ENCODE measurements around the gene S100A14.

The S100A14 gene

DNA sequence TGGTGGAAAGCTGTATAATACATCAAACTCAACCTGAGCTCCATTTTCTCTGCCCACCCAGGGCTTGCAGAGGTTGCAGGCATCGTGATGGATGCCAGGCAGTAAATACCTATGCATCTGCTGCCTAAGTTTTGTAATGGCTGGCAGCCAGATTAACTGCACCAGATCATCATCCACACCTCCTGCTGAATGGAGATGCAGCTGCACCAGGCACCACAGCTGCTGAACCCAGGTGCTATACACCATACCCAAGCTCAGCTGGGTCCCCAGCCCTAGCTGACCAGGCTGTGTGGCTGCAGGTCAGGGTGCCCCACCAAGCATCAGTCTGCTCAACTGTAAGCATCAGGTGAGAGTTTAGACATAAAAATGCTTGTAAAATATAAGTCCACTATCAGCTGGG, 35.6 kb upstream of the S100A14 start:
- H3K9me3 ChIP-seq (ENCODE audit: control insufficient read depth in 5 of 5, low read length in 5 of 5), result no peaks in the 10 kb centered on the region
- H3K4me1 ChIP-seq (ENCODE audit: control insufficient read depth in 5 of 5, insufficient read depth in 5 of 5, low read length in 5 of 5), result peaks cover 3 to 46% (median 38%) of the 10 kb centered on the region in 5 donors
- H3K9ac ChIP-seq (ENCODE audit: low read length in 5 of 5), result no peak overlapping the region
- no peak overlapping the region for H3K4me3 ChIP-seq (ENCODE audit: low read depth in 1 of 5, low read length in 5 of 5)
- H3K36me3 ChIP-seq (ENCODE audit: control insufficient read depth in 5 of 5, insufficient read depth in 5 of 5, low read length in 5 of 5), result no peaks in the 10 kb centered on the region
- no peak overlapping the region for H3K27ac ChIP-seq (ENCODE audit: low read depth, low read length)
- H3K27me3 ChIP-seq (ENCODE audit: control insufficient read depth in 5 of 5, insufficient read depth in 4 of 5, low read length in 5 of 5), result no peaks in the 10 kb centered on the region

DNA sequence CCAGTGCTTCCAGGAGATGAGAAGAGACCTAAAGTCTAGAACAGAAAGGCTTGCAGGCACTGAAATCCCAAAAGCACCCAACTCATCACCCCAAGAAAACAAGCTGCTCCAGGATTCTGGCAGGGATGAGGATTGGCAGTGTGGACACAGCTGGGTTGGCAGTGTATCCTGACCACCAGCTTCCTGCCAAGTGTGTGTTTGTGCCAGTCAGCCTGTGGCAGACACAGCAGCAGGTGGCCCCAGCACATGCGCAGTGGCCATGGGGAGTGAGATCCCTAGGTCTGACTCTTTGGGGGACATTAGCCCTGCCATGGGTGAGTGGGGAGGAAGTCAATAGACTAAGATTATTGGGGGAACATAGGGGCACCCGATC, 33.7 kb upstream of the S100A14 start:
- Histone ChIP-seq H3K36me3 (ENCODE audit: control insufficient read depth in 5 of 5, insufficient read depth in 5 of 5, low read length in 5 of 5) (peaks cover 10 to 18% (median 13%) of the 10 kb centered on the region in 5 donors), H3K27ac (ENCODE audit: low read depth, low read length) (peak overlapping the region; percentile 60), H3K9me3 (ENCODE audit: control insufficient read depth in 5 of 5, low read length in 5 of 5) (no peaks in the 10 kb centered on the region), H3K27me3 (ENCODE audit: control insufficient read depth in 5 of 5, insufficient read depth in 4 of 5, low read length in 5 of 5) (no peaks in the 10 kb centered on the region), H3K4me1 (ENCODE audit: control insufficient read depth in 5 of 5, insufficient read depth in 5 of 5, low read length in 5 of 5) (peaks cover 3 to 55% (median 50%) of the 10 kb centered on the region in 5 donors), H3K4me3 (ENCODE audit: low read depth in 1 of 5, low read length in 5 of 5) (no peak overlapping the region), H3K9ac (ENCODE audit: low read length in 5 of 5) (no peak overlapping the region)

DNA sequence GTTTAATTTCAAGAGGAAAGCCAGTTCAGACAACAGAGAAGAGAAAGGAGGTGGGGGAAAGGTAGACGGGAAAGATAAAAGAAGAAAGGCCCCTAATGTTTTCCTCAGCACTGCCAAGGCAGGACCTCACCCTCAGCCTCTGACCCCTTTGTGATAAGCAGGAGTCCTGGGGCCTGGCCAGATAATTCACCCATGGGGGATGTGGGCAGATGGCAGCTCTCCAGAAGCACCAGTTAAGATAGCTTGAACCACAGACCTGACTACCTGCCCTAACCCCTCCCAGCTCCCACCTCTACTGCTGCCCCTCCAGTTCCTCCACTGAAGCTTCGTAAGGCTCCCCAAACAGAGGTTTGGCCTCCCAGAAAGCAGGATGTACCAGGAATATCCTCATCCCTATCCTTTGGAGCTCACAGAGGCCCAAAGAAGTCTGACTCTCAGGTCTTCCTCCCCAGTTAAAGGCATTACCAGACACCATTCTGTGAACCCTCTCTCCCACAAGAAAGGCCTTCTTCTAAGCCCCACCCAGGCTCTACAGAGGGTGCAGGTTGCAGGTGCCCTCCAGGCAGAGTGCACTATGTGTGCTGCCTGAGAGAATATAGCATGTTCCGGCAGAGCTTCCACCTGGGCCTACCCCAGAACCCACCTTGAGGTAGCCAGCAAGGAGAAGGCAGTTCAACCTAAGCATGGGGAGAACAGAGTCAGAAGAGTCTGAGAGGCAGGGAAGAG, 33.2 kb upstream of the S100A14 start:
- Histone ChIP-seq H3K4me3 (ENCODE audit: low read depth in 1 of 5, low read length in 5 of 5) (no peak overlapping the region), H3K4me1 (ENCODE audit: control insufficient read depth in 5 of 5, insufficient read depth in 5 of 5, low read length in 5 of 5) (peaks cover 3 to 57% (median 51%) of the 10 kb centered on the region in 5 donors), H3K27me3 (ENCODE audit: control insufficient read depth in 5 of 5, insufficient read depth in 4 of 5, low read length in 5 of 5) (no peaks in the 10 kb centered on the region), H3K27ac (ENCODE audit: low read depth, low read length) (peak overlapping the region; percentile 60), H3K9me3 (ENCODE audit: control insufficient read depth in 5 of 5, low read length in 5 of 5) (no peaks in the 10 kb centered on the region), H3K36me3 (ENCODE audit: control insufficient read depth in 5 of 5, insufficient read depth in 5 of 5, low read length in 5 of 5) (peaks cover 13 to 23% (median 18%) of the 10 kb centered on the region in 5 donors), H3K9ac (ENCODE audit: low read length in 5 of 5) (peak overlapping the region in 1 of 5 donors; percentile 16)

DNA sequence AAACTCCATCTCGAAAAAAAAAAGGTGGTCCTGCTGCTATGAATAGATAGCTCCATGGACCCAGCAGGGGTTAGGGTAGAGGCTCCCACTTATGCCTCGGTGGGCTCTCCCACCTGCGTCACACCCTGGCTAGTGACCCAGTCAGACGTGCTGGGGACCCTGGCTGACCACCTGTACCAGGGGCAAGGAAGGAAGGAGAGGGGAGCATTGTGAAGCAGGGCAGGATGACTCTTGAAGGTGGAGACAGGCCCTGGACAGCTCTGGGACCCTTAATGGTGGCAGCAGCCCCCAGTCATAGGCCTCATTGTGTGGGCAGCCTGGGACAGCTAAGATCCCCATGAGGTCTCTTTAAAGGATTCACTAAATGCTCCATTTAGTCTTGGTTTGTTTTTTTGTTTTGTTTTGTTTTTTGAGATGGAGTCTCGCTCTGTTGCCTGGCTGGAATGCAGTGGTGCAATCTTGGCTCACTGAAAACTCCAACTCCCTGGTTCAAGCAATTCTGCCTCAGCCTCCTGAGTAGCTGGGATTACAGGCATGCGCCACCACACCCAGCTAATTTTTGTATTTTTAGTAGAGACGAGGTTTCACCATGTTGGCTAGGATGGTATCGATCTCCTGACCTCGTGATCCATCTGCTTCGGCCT, 32.0 kb upstream of the S100A14 start:
- Histone ChIP-seq H3K27ac (ENCODE audit: low read depth, low read length) (no peak overlapping the region), H3K4me1 (ENCODE audit: control insufficient read depth in 5 of 5, insufficient read depth in 5 of 5, low read length in 5 of 5) (peaks cover 3 to 65% (median 58%) of the 10 kb centered on the region in 5 donors), H3K9ac (ENCODE audit: low read length in 5 of 5) (no peak overlapping the region)

DNA sequence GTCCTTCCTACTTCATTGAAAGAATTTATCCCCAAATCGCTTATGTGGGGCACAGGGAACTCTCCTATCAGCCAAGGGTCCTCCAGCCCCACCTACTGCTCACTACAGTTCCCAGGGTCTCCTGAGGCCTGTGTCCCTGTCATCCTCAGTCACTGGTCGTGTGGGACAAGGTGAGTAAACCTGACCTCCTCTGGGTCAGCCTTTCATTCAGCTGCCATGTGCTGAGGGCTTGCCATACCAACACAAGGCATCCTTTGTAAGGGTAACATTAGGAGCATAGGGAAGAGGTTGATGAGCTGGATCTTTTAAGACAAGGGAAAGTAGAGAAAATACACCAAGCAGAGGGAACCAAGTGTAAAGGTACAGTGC, 31.2 kb upstream of the S100A14 start:
- no peaks in the 10 kb centered on the region for H3K27me3 ChIP-seq (ENCODE audit: control insufficient read depth in 5 of 5, insufficient read depth in 4 of 5, low read length in 5 of 5)
- H3K9me3 ChIP-seq (ENCODE audit: control insufficient read depth in 5 of 5, low read length in 5 of 5), result no peaks in the 10 kb centered on the region
- H3K9ac ChIP-seq (ENCODE audit: low read length in 5 of 5), result peak overlapping the region in 2 of 5 donors; percentile 10 to 23
- peaks cover 3 to 61% (median 51%) of the 10 kb centered on the region in 5 donors for H3K4me1 ChIP-seq (ENCODE audit: control insufficient read depth in 5 of 5, insufficient read depth in 5 of 5, low read length in 5 of 5)
- peaks cover 32 to 43% (median 34%) of the 10 kb centered on the region in 5 donors for H3K36me3 ChIP-seq (ENCODE audit: control insufficient read depth in 5 of 5, insufficient read depth in 5 of 5, low read length in 5 of 5)
- peak overlapping the region; percentile 53 for H3K27ac ChIP-seq (ENCODE audit: low read depth, low read length)
- peak overlapping the region in 1 of 5 donors; percentile 13 for H3K4me3 ChIP-seq (ENCODE audit: low read depth in 1 of 5, low read length in 5 of 5)

More for the DNA sequence above, 32.0 kb upstream of the S100A14 start:
- H3K9me3 ChIP-seq (ENCODE audit: control insufficient read depth in 5 of 5, low read length in 5 of 5), result no peaks in the 10 kb centered on the region
- H3K4me3 ChIP-seq (ENCODE audit: low read depth in 1 of 5, low read length in 5 of 5), result no peak overlapping the region
- H3K36me3 ChIP-seq (ENCODE audit: control insufficient read depth in 5 of 5, insufficient read depth in 5 of 5, low read length in 5 of 5), result peaks cover 24 to 35% (median 26%) of the 10 kb centered on the region in 5 donors
- no peaks in the 10 kb centered on the region for H3K27me3 ChIP-seq (ENCODE audit: control insufficient read depth in 5 of 5, insufficient read depth in 4 of 5, low read length in 5 of 5)

DNA sequence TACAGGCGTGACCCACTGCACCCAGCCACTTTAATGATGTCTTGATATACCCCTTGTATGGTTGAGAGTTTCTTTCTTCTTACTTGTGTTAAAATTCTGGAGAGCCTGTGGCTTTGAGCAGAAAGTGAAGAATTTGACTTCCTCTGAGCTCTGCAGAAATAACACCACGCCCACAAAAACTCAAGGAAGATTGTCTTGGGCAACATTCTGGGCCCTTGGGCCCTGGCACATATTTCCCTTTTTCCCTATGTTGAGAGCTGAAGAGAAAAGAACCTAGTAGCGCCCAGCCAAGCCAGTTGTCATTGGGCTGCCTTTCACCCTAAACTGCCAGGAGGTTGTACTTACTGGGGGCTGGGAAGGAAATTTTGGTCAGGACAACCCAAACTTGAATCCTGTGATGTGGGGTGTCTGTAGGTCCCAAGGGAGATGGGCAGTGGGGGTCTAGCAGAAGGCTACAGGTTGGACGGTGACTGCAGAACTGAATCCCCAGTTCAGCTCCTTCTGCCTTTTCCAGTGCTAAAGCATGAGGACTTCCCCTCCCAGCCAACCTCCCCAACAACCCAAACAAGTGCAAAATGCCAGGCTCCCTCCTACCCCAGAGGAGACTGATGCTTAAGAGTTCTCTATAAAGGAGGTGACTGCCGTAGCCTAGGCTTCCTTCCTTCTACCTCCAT, 30.7 kb upstream of the S100A14 start:
- Histone ChIP-seq H3K27ac (ENCODE audit: low read depth, low read length) (peak overlapping the region; percentile 53), H3K27me3 (ENCODE audit: control insufficient read depth in 5 of 5, insufficient read depth in 4 of 5, low read length in 5 of 5) (no peaks in the 10 kb centered on the region), H3K9me3 (ENCODE audit: control insufficient read depth in 5 of 5, low read length in 5 of 5) (no peaks in the 10 kb centered on the region), H3K4me1 (ENCODE audit: control insufficient read depth in 5 of 5, insufficient read depth in 5 of 5, low read length in 5 of 5) (peaks cover 3 to 63% (median 47%) of the 10 kb centered on the region in 5 donors), H3K9ac (ENCODE audit: low read length in 5 of 5) (peak overlapping the region in 1 of 5 donors; percentile 10), H3K4me3 (ENCODE audit: low read depth in 1 of 5, low read length in 5 of 5) (peak overlapping the region in 1 of 5 donors; percentile 13), H3K36me3 (ENCODE audit: control insufficient read depth in 5 of 5, insufficient read depth in 5 of 5, low read length in 5 of 5) (peaks cover 35 to 48% (median 39%) of the 10 kb centered on the region in 5 donors)

DNA sequence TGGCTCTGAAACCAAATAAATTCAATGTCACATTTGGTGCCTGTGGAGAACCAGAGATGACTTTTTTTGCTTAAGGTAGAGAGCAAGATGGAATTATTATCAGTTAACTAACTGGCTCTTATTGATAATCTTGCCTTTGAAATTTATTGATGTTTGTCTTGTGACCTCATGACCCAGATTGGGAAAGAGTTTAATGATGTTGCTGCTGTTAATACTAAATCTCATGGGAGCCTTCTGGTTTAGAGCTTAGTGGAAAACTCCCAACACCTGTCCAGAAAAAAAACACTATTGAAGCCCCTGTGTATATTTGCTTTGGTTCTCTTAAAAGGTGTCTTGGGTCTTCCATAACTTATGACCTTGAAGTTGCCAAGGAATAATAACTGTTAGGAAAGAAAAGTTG, 27.7 kb upstream of the S100A14 start:
- Histone ChIP-seq H3K4me1 (ENCODE audit: control insufficient read depth in 5 of 5, insufficient read depth in 5 of 5, low read length in 5 of 5) (peaks cover 0 to 48% (median 35%) of the 10 kb centered on the region in 5 donors), H3K36me3 (ENCODE audit: control insufficient read depth in 5 of 5, insufficient read depth in 5 of 5, low read length in 5 of 5) (peaks cover 50 to 78% (median 67%) of the 10 kb centered on the region in 5 donors), H3K27ac (ENCODE audit: low read depth, low read length) (peak overlapping the region; percentile 55), H3K9ac (ENCODE audit: low read length in 5 of 5) (no peak overlapping the region), H3K9me3 (ENCODE audit: control insufficient read depth in 5 of 5, low read length in 5 of 5) (no peaks in the 10 kb centered on the region), H3K27me3 (ENCODE audit: control insufficient read depth in 5 of 5, insufficient read depth in 4 of 5, low read length in 5 of 5) (no peaks in the 10 kb centered on the region), H3K4me3 (ENCODE audit: low read depth in 1 of 5, low read length in 5 of 5) (no peak overlapping the region)

DNA sequence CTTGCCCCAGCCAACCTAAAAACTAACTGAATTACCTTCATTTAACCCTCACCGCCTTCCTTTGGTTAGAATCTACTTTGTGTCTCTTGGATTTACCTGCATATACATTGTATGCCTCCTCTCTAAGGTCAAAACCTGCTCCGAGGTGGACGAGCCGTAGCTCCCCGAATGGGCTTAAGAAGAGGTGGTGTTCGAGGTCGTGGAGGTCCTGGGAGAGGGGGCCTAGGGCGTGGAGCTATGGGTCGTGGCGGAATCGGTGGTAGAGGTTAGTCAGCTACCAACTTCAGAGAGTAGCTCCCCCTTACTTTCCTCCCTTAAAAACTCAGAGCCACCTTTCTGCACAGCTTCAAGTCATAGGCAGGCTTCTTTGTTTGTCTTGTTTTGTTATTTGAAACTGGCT, 27.0 kb upstream of the S100A14 start:
- Histone ChIP-seq H3K36me3 (ENCODE audit: control insufficient read depth in 5 of 5, insufficient read depth in 5 of 5, low read length in 5 of 5) (peaks cover 50 to 85% (median 74%) of the 10 kb centered on the region in 5 donors), H3K4me3 (ENCODE audit: low read depth in 1 of 5, low read length in 5 of 5) (no peak overlapping the region), H3K9me3 (ENCODE audit: control insufficient read depth in 5 of 5, low read length in 5 of 5) (no peaks in the 10 kb centered on the region), H3K9ac (ENCODE audit: low read length in 5 of 5) (no peak overlapping the region), H3K27me3 (ENCODE audit: control insufficient read depth in 5 of 5, insufficient read depth in 4 of 5, low read length in 5 of 5) (no peaks in the 10 kb centered on the region), H3K4me1 (ENCODE audit: control insufficient read depth in 5 of 5, insufficient read depth in 5 of 5, low read length in 5 of 5) (peaks cover 0 to 48% (median 33%) of the 10 kb centered on the region in 5 donors), H3K27ac (ENCODE audit: low read depth, low read length) (peak overlapping the region; percentile 55)

DNA sequence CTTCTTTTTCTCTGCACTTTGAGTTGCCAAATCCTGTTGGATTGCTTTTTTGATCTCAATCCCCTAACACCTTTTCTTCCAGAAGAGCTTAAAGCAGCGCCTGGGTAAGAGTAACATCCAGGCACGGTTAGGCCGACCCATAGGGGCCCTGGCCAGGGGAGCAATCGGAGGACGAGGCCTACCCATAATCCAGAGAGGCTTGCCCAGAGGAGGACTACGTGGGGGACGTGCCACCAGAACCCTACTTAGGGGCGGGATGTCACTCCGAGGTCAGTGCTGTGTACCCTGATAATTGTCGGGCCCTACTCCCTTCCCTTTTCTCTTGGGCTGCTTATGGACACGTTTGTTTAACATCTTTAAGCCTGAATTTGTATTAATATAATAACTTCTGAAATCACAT, 26.0 kb upstream of the S100A14 start:
- peaks cover 0 to 48% (median 30%) of the 10 kb centered on the region in 5 donors for H3K4me1 ChIP-seq (ENCODE audit: control insufficient read depth in 5 of 5, insufficient read depth in 5 of 5, low read length in 5 of 5)
- peak overlapping the region in 2 of 5 donors; percentile 19 for H3K9ac ChIP-seq (ENCODE audit: low read length in 5 of 5)
- H3K36me3 ChIP-seq (ENCODE audit: control insufficient read depth in 5 of 5, insufficient read depth in 5 of 5, low read length in 5 of 5), result peaks cover 55 to 94% (median 81%) of the 10 kb centered on the region in 5 donors
- no peak overlapping the region for H3K27ac ChIP-seq (ENCODE audit: low read depth, low read length)
- no peaks in the 10 kb centered on the region for H3K27me3 ChIP-seq (ENCODE audit: control insufficient read depth in 5 of 5, insufficient read depth in 4 of 5, low read length in 5 of 5)
- H3K9me3 ChIP-seq (ENCODE audit: control insufficient read depth in 5 of 5, low read length in 5 of 5), result no peaks in the 10 kb centered on the region
- no peak overlapping the region for H3K4me3 ChIP-seq (ENCODE audit: low read depth in 1 of 5, low read length in 5 of 5)

DNA sequence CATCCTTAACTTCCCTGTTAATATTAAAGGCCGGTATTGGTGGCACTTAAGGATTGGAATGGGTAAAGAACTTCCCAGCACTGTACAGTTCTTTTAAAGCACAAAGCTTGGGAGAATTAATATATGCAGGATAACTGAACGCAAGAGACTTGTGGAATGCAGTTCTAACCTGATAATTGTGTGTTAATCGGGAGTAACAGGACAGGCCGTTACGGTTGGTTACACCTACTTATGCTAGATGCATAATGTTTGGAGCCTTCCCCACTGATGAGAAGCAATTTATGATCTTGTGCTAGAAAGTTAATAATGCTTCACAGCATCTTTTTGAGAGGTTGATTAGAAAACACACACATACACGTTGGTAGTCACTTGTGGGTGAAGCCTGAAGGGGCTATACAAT, 24.7 kb upstream of the S100A14 start:
- no peak overlapping the region for H3K27ac ChIP-seq (ENCODE audit: low read depth, low read length)
- H3K4me3 ChIP-seq (ENCODE audit: low read depth in 1 of 5, low read length in 5 of 5), result no peak overlapping the region
- no peaks in the 10 kb centered on the region for H3K9me3 ChIP-seq (ENCODE audit: control insufficient read depth in 5 of 5, low read length in 5 of 5)
- H3K27me3 ChIP-seq (ENCODE audit: control insufficient read depth in 5 of 5, insufficient read depth in 4 of 5, low read length in 5 of 5), result no peaks in the 10 kb centered on the region
- H3K36me3 ChIP-seq (ENCODE audit: control insufficient read depth in 5 of 5, insufficient read depth in 5 of 5, low read length in 5 of 5), result peaks cover 58 to 99% (median 89%) of the 10 kb centered on the region in 5 donors
- peaks cover 0 to 48% (median 28%) of the 10 kb centered on the region in 5 donors for H3K4me1 ChIP-seq (ENCODE audit: control insufficient read depth in 5 of 5, insufficient read depth in 5 of 5, low read length in 5 of 5)
- H3K9ac ChIP-seq (ENCODE audit: low read length in 5 of 5), result peak overlapping the region in 1 of 5 donors; percentile 32
